ENCODE results near the gene SLC22A25.

SLC22A25 gene

DNA sequence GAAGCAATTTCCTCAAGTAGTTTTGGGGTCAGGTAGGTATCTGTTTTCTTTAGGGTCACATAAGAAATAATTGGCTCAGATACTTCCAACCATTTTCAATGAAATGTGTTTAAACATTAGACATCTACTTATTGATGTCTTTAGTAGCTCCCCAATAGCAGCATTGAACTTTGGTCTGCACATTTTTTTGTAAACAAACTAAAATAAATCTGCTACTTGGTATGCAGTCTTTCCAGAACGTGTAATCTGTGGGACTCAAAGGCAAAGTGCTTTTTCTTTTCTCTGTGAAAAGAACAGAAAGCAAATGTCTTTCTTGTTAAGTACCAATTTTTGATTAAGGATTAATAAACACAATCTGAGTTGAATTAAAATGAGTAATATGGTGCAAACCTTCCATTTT, 13.6 kb downstream of the SLC22A25 start:
- DNase-seq = no peak

DNA sequence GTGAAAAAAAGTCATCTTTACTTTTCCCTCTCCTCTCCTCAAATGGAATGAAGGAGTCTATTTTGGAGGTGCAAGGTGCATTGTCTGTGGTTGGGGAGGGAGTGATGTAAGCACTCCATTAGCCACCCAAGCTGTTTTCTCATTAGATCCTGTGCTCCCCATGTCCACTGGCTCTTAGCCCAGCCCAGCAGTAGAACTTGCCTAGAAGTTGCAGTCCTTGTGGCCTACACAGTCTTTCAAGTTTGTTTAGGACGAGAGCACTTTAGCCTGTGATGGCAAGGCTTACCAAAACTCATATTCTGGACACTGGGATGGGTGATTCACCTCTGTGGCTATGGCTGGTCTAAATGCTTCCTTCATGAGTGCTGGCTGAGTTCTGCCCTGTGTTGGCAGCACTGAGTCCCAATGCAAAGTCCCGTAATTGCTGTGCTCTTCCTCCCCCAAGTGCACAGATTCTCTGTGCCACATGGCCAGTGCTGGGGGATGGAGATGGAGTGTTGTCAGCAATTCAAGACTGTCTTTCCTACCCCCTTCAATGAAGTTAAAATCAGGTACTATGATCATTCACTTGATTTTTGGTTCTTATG, 15.8 kb downstream of the SLC22A25 start:
- no peak for DNase-seq

DNA sequence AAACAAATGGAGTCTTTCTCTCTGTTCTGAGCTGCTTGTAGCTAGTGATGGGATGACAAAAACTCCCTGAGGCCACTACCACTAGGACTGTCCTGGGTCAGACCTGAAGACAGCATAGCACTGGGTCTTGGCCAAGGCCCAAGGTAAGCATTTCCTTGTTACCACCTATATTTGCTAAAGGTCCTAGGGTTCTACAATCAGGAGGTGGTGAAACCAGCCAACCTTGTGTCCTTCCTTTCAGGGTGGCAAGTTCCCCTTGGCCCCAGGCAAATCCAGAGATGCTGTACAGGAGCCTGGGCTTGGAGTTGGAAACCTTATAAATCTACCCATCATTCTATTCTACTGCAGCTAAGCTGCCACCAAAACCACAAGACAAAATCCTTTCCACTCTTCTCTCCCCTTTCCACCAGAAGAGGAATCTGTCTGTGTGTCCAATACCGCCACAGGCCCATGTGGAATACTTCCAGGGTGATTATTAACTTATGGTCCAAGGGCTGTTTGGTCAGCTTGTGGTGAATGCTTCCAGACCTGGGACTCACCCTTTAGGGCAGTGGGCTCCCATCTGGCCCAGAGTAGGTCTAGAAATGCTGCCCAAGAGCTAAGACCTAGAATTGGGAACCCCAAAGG, 16.8 kb downstream of the SLC22A25 start:
- no peak for DNase-seq

DNA sequence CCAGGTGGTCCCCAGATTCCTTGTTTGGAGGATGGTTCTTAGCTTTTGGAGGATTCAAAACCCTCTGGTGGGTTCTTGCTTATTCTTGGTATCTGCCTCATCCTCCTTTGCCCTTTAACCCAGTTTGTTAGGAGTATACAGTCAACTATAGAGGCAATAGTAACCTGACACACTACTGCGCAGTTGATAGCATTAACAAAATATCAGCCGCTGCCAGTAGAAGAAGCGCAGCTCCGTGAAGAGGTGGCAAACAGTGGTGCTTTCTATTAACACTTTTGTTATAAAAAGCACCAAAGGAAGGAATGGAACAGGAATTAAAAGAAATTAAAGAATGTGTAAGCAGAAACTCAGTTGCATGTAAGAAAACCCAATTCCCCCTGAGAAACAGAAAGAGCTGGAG, 29.3 kb downstream of the SLC22A25 start:
- no peak for DNase-seq

DNA sequence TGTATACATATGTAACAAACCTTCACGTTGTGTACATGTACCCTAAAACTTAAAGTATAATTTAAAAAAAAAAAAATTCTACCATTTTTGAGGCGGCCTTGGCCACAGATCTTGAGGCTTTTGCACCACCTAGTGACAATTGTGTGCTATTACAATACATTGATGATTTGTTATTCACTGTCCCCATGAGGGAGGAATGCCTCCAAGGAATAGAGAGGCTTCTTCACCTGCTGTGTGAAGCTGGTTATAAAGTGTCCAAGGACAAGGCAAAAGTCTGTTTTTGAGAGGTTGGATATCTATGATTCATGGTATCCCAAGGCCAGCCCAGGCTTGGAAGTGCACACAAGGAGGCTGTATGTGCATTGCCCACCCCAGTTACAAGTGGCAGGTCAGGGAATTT, 30.7 kb downstream of the SLC22A25 start:
- DNase-seq = no peak

DNA sequence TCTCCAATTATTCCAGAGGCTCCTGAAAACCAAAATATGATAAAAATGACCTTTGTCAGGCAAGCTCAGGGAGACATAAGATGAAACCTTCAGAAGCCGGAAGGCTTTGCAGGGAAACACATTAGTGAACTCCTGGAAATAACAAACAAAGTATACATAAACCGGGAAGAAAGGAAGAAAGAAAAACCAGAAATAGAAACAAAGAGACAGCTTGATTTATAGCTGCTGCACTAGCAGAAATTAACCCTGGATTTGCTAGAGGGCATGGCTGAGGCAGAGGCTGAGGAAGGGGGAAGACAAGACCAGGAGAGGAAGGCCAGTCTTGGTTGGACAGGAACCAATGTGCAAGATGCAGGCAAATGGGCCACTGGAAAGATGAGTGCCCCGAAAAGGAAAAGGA, 33.3 kb downstream of the SLC22A25 start:
- DNase-seq = no peak

All from activated CD8-positive, alpha-beta memory T cell treated with anti-CD3 and anti-CD28 coated beads for 24 hours (primary cell).